ENCODE results near the gene ACAT2. TPM values are rescaled to one million over a fixed set of nuclear protein-coding genes. Genes with fewer than 3 reads are reported as not detected.
A peak's percentile ranks its signal among the peaks of the same experiment; 100 is the strongest.
"Not testable (repeated sequence)": the region's sequence is repeated elsewhere in the genome, so short reads cannot be mapped to it uniquely, and the experiment has no call there.

Gene ACAT2
- total RNA-seq, 2 donors from 2014 or later = 44.3 to 53.1 TPM

GRCh38 chr6:159742165-159742564 lies 19.7 kb upstream of the ACAT2 start:
- DNase-seq (no peak), ATAC-seq (replicated peaks in 1 of 2) (no peak)
- no peak overlapping the region for H3K4me3 Mint-ChIP-seq
- H3K4me1 Mint-ChIP-seq (ENCODE audit: low read depth) = peaks cover 19% of the 10 kb centered on the region
- H3K36me3 Mint-ChIP-seq (ENCODE audit: insufficient read depth in 2 of 2) = peaks cover 12 to 39% of the 10 kb centered on the region in 2 donors
- peak overlapping the region; percentile 89 for H3K27ac Mint-ChIP-seq
- no peaks in the 10 kb centered on the region for H3K27me3 Mint-ChIP-seq (ENCODE audit: low read depth)
- no peaks in the 10 kb centered on the region for H3K9me3 Mint-ChIP-seq

- Mint-ChIP-seq H3K4me1 (ENCODE audit: low read depth) (peaks cover 8% of the 10 kb centered on the region), H3K27me3 (ENCODE audit: low read depth) (no peaks in the 10 kb centered on the region), H3K9me3 (no peaks in the 10 kb centered on the region), H3K27ac (peak overlapping the region; percentile 89), H3K36me3 (ENCODE audit: insufficient read depth in 2 of 2) (peaks cover 14 to 52% of the 10 kb centered on the region in 2 donors), H3K4me3 (no peak overlapping the region)
- ATAC-seq (replicated peaks in 1 of 2) (no peak), DNase-seq (no peak)
Measured at GRCh38 chr6:159745081-159745480, 16.8 kb upstream of the ACAT2 start.

- H3K36me3 Mint-ChIP-seq (ENCODE audit: insufficient read depth in 2 of 2) = peaks cover 14 to 50% of the 10 kb centered on the region in 2 donors
- H3K27me3 Mint-ChIP-seq (ENCODE audit: low read depth) = no peaks in the 10 kb centered on the region
- DNase-seq (no peak), ATAC-seq (replicated peaks in 1 of 2) (no peak)
- no peak overlapping the region for H3K4me3 Mint-ChIP-seq
- H3K9me3 Mint-ChIP-seq = no peaks in the 10 kb centered on the region
- H3K4me1 Mint-ChIP-seq (ENCODE audit: low read depth) = peaks cover 7% of the 10 kb centered on the region
- H3K27ac Mint-ChIP-seq = no peak overlapping the region
Measured at GRCh38 chr6:159746759-159747158, 15.1 kb upstream of the ACAT2 start.

- DNase-seq; H3K9me3 Mint-ChIP-seq; H3K4me1 Mint-ChIP-seq (ENCODE audit: low read depth); ATAC-seq (replicated peaks in 1 of 2); H3K4me3 Mint-ChIP-seq; H3K27ac Mint-ChIP-seq; H3K27me3 Mint-ChIP-seq (ENCODE audit: low read depth): not testable (repeated sequence)
- H3K36me3 Mint-ChIP-seq (ENCODE audit: insufficient read depth in 2 of 2) = peaks cover 11 to 50% of the 10 kb centered on the region in 2 donors
Measured at GRCh38 chr6:159748127-159748526, 13.7 kb upstream of the ACAT2 start.

- peaks cover 12% of the 10 kb centered on the region for H3K4me1 Mint-ChIP-seq (ENCODE audit: low read depth)
- H3K9me3 Mint-ChIP-seq = no peaks in the 10 kb centered on the region
- H3K4me3 Mint-ChIP-seq = no peak overlapping the region
- no peak for ATAC-seq (replicated peaks in 1 of 2)
- no peaks in the 10 kb centered on the region for H3K27me3 Mint-ChIP-seq (ENCODE audit: low read depth)
- H3K36me3 Mint-ChIP-seq (ENCODE audit: insufficient read depth in 2 of 2) = peaks cover 4 to 39% of the 10 kb centered on the region in 2 donors
- peak overlapping the region; percentile 10 for H3K27ac Mint-ChIP-seq
- no peak for DNase-seq
Measured at GRCh38 chr6:159751448-159751847, 10.4 kb upstream of the ACAT2 start.

- H3K27ac Mint-ChIP-seq = no peak overlapping the region
Measured at GRCh38 chr6:159753081-159753872, 8.6 kb upstream of the ACAT2 start.

GRCh38 chr6:159754401-159754800 lies 7.4 kb upstream of the ACAT2 start:
- H3K4me3 Mint-ChIP-seq = no peak overlapping the region
- H3K9me3 Mint-ChIP-seq = no peaks in the 10 kb centered on the region
- H3K27me3 Mint-ChIP-seq (ENCODE audit: low read depth) = no peaks in the 10 kb centered on the region
- H3K27ac Mint-ChIP-seq = no peak overlapping the region
- ATAC-seq (replicated peaks in 1 of 2) (no peak), DNase-seq (no peak)
- peaks cover 5 to 38% of the 10 kb centered on the region in 2 donors for H3K36me3 Mint-ChIP-seq (ENCODE audit: insufficient read depth in 2 of 2)
- H3K4me1 Mint-ChIP-seq (ENCODE audit: low read depth) = peaks cover 25% of the 10 kb centered on the region

More at GRCh38 chr6:159753081-159753872, 8.6 kb upstream of the ACAT2 start:
- Mint-ChIP-seq H3K4me3 (no peak overlapping the region), H3K9me3 (no peaks in the 10 kb centered on the region), H3K36me3 (ENCODE audit: insufficient read depth in 2 of 2) (peaks cover 3 to 43% of the 10 kb centered on the region in 2 donors), H3K27me3 (ENCODE audit: low read depth) (no peaks in the 10 kb centered on the region), H3K4me1 (ENCODE audit: low read depth) (peaks cover 19% of the 10 kb centered on the region)
- ATAC-seq (replicated peaks in 1 of 2) (no peak), DNase-seq (no peak)

- DNase-seq (no peak), ATAC-seq (replicated peaks in 1 of 2) (no peak)
- H3K4me3 Mint-ChIP-seq = no peak overlapping the region
- no peaks in the 10 kb centered on the region for H3K27me3 Mint-ChIP-seq (ENCODE audit: low read depth)
- H3K9me3 Mint-ChIP-seq = no peaks in the 10 kb centered on the region
- peaks cover 33% of the 10 kb centered on the region for H3K4me1 Mint-ChIP-seq (ENCODE audit: low read depth)
- H3K27ac Mint-ChIP-seq = peak overlapping the region; percentile 70
- H3K36me3 Mint-ChIP-seq (ENCODE audit: insufficient read depth in 2 of 2) = peaks cover 5 to 38% of the 10 kb centered on the region in 2 donors
Measured at GRCh38 chr6:159754959-159755914, 6.6 kb upstream of the ACAT2 start.

- Mint-ChIP-seq H3K27ac (no peak overlapping the region), H3K4me1 (ENCODE audit: low read depth) (peaks cover 45% of the 10 kb centered on the region), H3K9me3 (no peaks in the 10 kb centered on the region), H3K27me3 (ENCODE audit: low read depth) (no peaks in the 10 kb centered on the region), H3K4me3 (no peak overlapping the region), H3K36me3 (ENCODE audit: insufficient read depth in 2 of 2) (peaks cover 5 to 36% of the 10 kb centered on the region in 2 donors)
- ATAC-seq (replicated peaks in 1 of 2) (no peak), DNase-seq (no peak)
Measured at GRCh38 chr6:159756508-159756907, 5.3 kb upstream of the ACAT2 start.

- Mint-ChIP-seq H3K4me3 (no peak overlapping the region), H3K27ac (peak overlapping the region; percentile 70), H3K36me3 (ENCODE audit: insufficient read depth in 2 of 2) (peaks cover 9 to 32% of the 10 kb centered on the region in 2 donors), H3K27me3 (ENCODE audit: low read depth) (no peaks in the 10 kb centered on the region), H3K9me3 (no peaks in the 10 kb centered on the region), H3K4me1 (ENCODE audit: low read depth) (peaks cover 50% of the 10 kb centered on the region)
- ATAC-seq (replicated peaks in 1 of 2) (no peak), DNase-seq (no peak)
Measured at GRCh38 chr6:159758031-159759001, 3.5 kb upstream of the ACAT2 start.

GRCh38 chr6:159759645-159760044 lies 2.2 kb upstream of the ACAT2 start:
- Mint-ChIP-seq H3K27ac (peak overlapping the region; percentile 3), H3K27me3 (ENCODE audit: low read depth) (no peaks in the 10 kb centered on the region), H3K4me1 (ENCODE audit: low read depth) (peaks cover 53% of the 10 kb centered on the region), H3K9me3 (no peaks in the 10 kb centered on the region), H3K4me3 (peak overlapping the region; percentile 35 to 36), H3K36me3 (ENCODE audit: insufficient read depth in 2 of 2) (peaks cover 9 to 33% of the 10 kb centered on the region in 2 donors)
- no peak for DNase-seq
- ATAC-seq (replicated peaks in 1 of 2) = no peak

GRCh38 chr6:159760602-159761057 lies 1.2 kb upstream of the ACAT2 start:
- H3K27ac Mint-ChIP-seq = peak overlapping the region; percentile 98
- H3K4me3 Mint-ChIP-seq = peak overlapping the region; percentile 95 to 96
- peaks cover 49% of the 10 kb centered on the region for H3K4me1 Mint-ChIP-seq (ENCODE audit: low read depth)
- H3K9me3 Mint-ChIP-seq = no peaks in the 10 kb centered on the region
- H3K36me3 Mint-ChIP-seq (ENCODE audit: insufficient read depth in 2 of 2) = peaks cover 9 to 28% of the 10 kb centered on the region in 2 donors
- ATAC-seq (replicated peaks in 1 of 2) = no peak
- H3K27me3 Mint-ChIP-seq (ENCODE audit: low read depth) = no peaks in the 10 kb centered on the region
- DNase-seq = no peak
